ENCODE results near the gene LRFN5.

The LRFN5 gene

GRCh38 chr14:41608681-41609390 is 2.2 kb downstream of the LRFN5 start:
- H3K27ac Mint-ChIP-seq, result no peak overlapping the region
- peaks cover 54% of the 10 kb centered on the region for H3K4me1 Mint-ChIP-seq (ENCODE audit: low read depth)
- H3K36me3 Mint-ChIP-seq (ENCODE audit: low read depth), result no peaks in the 10 kb centered on the region
- H3K4me3 Mint-ChIP-seq, result no peak overlapping the region
- peaks cover 79% of the 10 kb centered on the region for H3K27me3 Mint-ChIP-seq
- H3K9me3 Mint-ChIP-seq, result no peaks in the 10 kb centered on the region

DNA sequence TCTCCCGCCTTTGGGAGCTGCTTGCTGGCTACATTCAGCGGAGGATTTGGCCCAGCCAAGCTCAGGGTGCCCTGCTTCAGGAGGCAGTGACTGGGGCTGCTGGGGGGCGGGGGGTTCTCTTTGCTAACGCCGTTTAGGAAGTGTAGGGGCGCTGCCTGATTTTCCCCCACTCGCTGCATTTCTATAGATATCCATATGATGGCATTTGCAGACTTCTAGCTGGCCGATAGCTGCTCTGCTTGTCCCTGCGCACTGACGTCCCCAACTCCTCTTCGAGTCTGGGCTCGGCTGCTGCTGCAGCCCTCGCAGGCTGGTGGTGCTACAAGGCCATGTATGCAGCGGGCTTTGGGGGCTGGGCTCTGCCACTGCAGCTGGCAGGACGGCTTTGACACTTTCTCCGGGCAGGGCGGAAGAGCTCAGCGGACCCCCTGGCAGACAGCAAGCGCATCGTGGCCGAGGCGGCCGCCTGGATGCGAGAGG is 3.1 kb downstream of the LRFN5 start:
- no peak overlapping the region for H3K4me3 Mint-ChIP-seq
- peaks cover 75% of the 10 kb centered on the region for H3K27me3 Mint-ChIP-seq
- no peaks in the 10 kb centered on the region for H3K36me3 Mint-ChIP-seq (ENCODE audit: low read depth)
- no peak overlapping the region for H3K27ac Mint-ChIP-seq
- H3K9me3 Mint-ChIP-seq, result no peaks in the 10 kb centered on the region
- H3K4me1 Mint-ChIP-seq (ENCODE audit: low read depth), result peaks cover 47% of the 10 kb centered on the region

GRCh38 chr14:41615011-41615595 is 8.4 kb downstream of the LRFN5 start:
- Mint-ChIP-seq H3K4me3 (no peak overlapping the region), H3K27ac (no peak overlapping the region), H3K36me3 (ENCODE audit: low read depth) (no peaks in the 10 kb centered on the region), H3K9me3 (no peaks in the 10 kb centered on the region), H3K4me1 (ENCODE audit: low read depth) (peaks cover 4% of the 10 kb centered on the region), H3K27me3 (peaks cover 31% of the 10 kb centered on the region)

GRCh38 chr14:41623736-41624135 is 17.1 kb downstream of the LRFN5 start:
- H3K4me1 Mint-ChIP-seq (ENCODE audit: low read depth), result no peaks in the 10 kb centered on the region
- H3K27ac Mint-ChIP-seq, result no peak overlapping the region
- no peak overlapping the region for H3K4me3 Mint-ChIP-seq
- H3K27me3 Mint-ChIP-seq, result peaks cover 3% of the 10 kb centered on the region
- H3K9me3 Mint-ChIP-seq, result no peaks in the 10 kb centered on the region
- H3K36me3 Mint-ChIP-seq (ENCODE audit: low read depth), result no peaks in the 10 kb centered on the region

GRCh38 chr14:41629876-41630275 is 23.2 kb downstream of the LRFN5 start:
- Mint-ChIP-seq H3K9me3 (no peaks in the 10 kb centered on the region), H3K36me3 (ENCODE audit: low read depth) (no peaks in the 10 kb centered on the region), H3K27ac (no peak overlapping the region), H3K4me1 (ENCODE audit: low read depth) (no peaks in the 10 kb centered on the region), H3K4me3 (no peak overlapping the region), H3K27me3 (peaks cover 8% of the 10 kb centered on the region)

GRCh38 chr14:41634286-41634685 is 27.6 kb downstream of the LRFN5 start:
- Mint-ChIP-seq H3K36me3 (ENCODE audit: low read depth) (no peaks in the 10 kb centered on the region), H3K4me3 (no peak overlapping the region), H3K4me1 (ENCODE audit: low read depth) (no peaks in the 10 kb centered on the region), H3K9me3 (no peaks in the 10 kb centered on the region), H3K27ac (no peak overlapping the region), H3K27me3 (peaks cover 4% of the 10 kb centered on the region)

DNA sequence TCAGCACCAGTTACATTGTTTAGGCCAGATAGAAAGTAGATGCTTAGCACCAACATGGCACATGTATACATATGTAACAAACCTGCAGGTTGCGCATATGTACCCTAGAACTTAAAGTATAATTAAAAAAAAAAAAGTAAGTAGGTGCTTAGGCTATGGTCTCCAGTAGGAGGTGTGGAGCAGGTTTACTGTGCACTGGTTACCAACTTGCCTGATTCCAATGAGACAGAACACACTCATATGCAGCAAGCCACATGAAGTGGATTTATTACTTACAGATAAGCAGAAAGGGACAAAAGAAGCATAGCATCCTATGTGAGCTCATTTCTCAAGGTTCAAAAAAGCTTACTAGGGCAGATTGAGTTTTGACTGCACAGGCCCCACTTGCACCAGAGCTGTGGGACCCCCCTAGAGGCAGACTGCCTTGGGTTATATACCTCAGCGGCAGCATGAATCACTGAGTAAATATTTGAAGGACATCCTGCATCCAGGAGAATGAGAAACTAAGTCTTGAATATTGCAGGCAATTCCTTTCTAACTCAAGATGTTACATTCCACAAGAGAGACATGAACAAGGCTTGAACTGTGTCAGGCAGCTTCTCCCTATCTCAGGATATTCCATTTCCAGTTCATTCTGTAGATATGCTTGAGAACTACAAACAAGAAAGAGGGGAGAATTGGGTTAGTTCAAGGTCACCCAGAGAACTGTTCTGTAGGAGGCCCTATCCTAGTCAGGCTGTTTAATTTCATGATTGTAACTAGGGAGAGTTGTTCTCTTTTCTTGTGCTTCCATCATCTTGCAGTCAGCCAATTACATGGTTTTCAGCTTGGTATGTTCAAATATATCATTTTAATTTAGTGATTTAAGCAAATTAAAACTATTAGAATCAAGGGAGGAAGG is 30.1 kb downstream of the LRFN5 start:
- Mint-ChIP-seq H3K27me3 (no peaks in the 10 kb centered on the region), H3K4me3 (no peak overlapping the region), H3K9me3 (no peaks in the 10 kb centered on the region), H3K4me1 (ENCODE audit: low read depth) (no peaks in the 10 kb centered on the region), H3K36me3 (ENCODE audit: low read depth) (no peaks in the 10 kb centered on the region), H3K27ac (no peak overlapping the region)

GRCh38 chr14:41641690-41642089 is 35.0 kb downstream of the LRFN5 start:
- Mint-ChIP-seq H3K9me3 (no peaks in the 10 kb centered on the region), H3K4me1 (ENCODE audit: low read depth) (no peaks in the 10 kb centered on the region), H3K4me3 (no peak overlapping the region), H3K36me3 (ENCODE audit: low read depth) (no peaks in the 10 kb centered on the region), H3K27me3 (no peaks in the 10 kb centered on the region), H3K27ac (no peak overlapping the region)

GRCh38 chr14:41642367-41642766 is 35.7 kb downstream of the LRFN5 start:
- no peaks in the 10 kb centered on the region for H3K36me3 Mint-ChIP-seq (ENCODE audit: low read depth)
- H3K27ac Mint-ChIP-seq, result no peak overlapping the region
- no peaks in the 10 kb centered on the region for H3K9me3 Mint-ChIP-seq
- H3K27me3 Mint-ChIP-seq, result no peaks in the 10 kb centered on the region
- H3K4me3 Mint-ChIP-seq, result no peak overlapping the region
- H3K4me1 Mint-ChIP-seq (ENCODE audit: low read depth), result no peaks in the 10 kb centered on the region

DNA sequence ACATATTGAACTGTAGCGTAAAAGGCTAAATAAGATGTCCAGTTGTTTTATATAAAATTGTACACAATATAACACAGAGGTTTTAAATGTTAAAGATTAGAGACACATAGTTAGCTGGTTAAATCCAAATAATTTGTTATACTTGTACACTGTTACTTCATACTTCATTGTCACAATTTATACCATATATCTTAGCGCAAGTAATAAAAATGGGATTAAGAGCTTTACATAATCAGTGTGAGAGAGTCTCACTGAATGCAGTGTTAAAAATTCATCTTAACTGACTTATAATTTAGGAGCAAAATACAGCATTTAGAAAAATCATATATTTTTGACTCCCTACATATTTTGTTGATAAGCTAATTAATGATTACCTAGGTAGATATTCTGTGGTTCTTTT is 36.1 kb downstream of the LRFN5 start:
- Mint-ChIP-seq H3K9me3 (no peaks in the 10 kb centered on the region), H3K27ac (no peak overlapping the region), H3K27me3 (no peaks in the 10 kb centered on the region), H3K36me3 (ENCODE audit: low read depth) (no peaks in the 10 kb centered on the region), H3K4me3 (no peak overlapping the region), H3K4me1 (ENCODE audit: low read depth) (no peaks in the 10 kb centered on the region)

DNA sequence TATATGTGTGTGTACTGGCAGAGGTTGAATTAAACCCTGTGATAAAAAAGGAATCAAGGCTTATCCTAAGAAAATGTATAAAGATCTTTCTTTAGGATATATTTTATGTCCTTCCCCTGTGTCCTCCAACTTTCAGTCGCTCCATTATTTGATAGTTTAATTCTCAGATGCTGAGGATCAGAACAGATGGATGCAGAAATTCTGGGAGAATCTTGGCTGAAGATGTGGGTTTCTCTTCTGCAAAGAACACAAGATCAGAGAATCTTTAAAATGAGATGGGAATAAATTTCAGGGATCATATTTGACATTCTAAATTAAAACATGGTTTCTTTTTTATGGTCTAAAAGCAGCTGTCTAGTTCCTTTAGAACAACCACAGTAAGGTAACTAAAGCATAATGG is 37.9 kb downstream of the LRFN5 start:
- H3K4me1 Mint-ChIP-seq (ENCODE audit: low read depth), result no peaks in the 10 kb centered on the region
- no peak overlapping the region for H3K27ac Mint-ChIP-seq
- no peaks in the 10 kb centered on the region for H3K9me3 Mint-ChIP-seq
- H3K4me3 Mint-ChIP-seq, result no peak overlapping the region
- H3K27me3 Mint-ChIP-seq, result no peaks in the 10 kb centered on the region
- no peaks in the 10 kb centered on the region for H3K36me3 Mint-ChIP-seq (ENCODE audit: low read depth)

GRCh38 chr14:41650802-41651201 is 44.1 kb downstream of the LRFN5 start:
- H3K36me3 Mint-ChIP-seq (ENCODE audit: low read depth), result no peaks in the 10 kb centered on the region
- H3K27ac Mint-ChIP-seq, result no peak overlapping the region
- no peaks in the 10 kb centered on the region for H3K4me1 Mint-ChIP-seq (ENCODE audit: low read depth)
- no peaks in the 10 kb centered on the region for H3K27me3 Mint-ChIP-seq
- H3K4me3 Mint-ChIP-seq, result no peak overlapping the region
- H3K9me3 Mint-ChIP-seq, result no peaks in the 10 kb centered on the region

DNA sequence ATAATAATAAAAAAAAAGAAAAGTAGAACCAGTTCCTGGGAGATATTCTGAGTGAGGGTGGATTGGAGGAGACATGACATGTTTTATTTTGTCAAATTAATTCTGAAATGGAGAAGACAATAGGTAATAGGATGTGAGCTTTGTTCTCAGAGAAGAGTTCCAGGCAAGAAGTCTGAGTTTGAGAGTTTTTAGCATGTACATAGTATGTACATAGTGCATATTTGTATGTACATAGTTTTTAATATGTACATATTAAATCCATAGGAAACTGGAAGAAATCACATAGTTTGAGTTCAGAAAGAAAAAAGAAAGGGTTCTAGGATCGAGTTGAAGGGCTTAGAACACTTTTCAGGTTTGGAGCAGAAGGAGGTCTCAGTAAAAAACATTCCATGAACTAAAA is 47.5 kb downstream of the LRFN5 start:
- Mint-ChIP-seq H3K4me3 (no peak overlapping the region), H3K27me3 (peaks cover 2% of the 10 kb centered on the region), H3K9me3 (no peaks in the 10 kb centered on the region), H3K36me3 (ENCODE audit: low read depth) (no peaks in the 10 kb centered on the region), H3K27ac (no peak overlapping the region), H3K4me1 (ENCODE audit: low read depth) (no peaks in the 10 kb centered on the region)

DNA sequence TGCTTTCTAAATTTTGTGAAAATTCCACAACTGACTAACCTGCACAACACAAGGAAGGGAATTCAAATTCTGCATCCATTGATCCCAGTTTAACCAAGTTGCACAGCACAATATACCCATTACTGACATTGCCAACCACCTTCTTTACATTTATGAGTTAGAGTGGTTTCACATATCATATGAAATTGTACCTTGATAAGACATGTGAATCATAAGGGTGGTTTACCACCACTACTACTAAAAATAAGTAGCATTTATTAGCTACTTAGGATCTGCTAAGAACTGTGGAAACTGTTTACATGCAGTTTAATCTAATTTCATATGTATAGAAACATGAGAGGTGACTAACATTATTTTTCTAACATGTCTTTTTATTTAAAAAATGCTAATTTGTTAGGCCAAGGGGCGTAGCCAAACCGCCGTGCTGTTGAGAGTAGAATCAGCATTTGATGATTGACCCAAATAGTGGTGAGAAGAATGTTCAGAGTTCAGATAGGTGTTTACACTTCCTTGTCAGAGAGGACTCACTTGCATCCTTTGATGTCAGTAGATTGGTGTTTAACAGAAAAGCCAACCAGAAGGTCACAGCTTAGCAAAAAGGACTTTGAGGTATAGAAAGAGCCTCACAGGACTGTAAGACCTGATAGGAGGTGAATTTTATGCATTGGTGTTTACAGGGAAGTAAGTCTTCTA is 56.2 kb downstream of the LRFN5 start:
- Mint-ChIP-seq H3K9me3 (no peaks in the 10 kb centered on the region), H3K4me3 (no peak overlapping the region), H3K27ac (no peak overlapping the region), H3K27me3 (peaks cover 4% of the 10 kb centered on the region), H3K36me3 (ENCODE audit: low read depth) (no peaks in the 10 kb centered on the region), H3K4me1 (ENCODE audit: low read depth) (no peaks in the 10 kb centered on the region)

GRCh38 chr14:41663473-41663850 is 56.8 kb downstream of the LRFN5 start:
- no peak overlapping the region for H3K4me3 Mint-ChIP-seq
- H3K4me1 Mint-ChIP-seq (ENCODE audit: low read depth), result no peaks in the 10 kb centered on the region
- H3K36me3 Mint-ChIP-seq (ENCODE audit: low read depth), result no peaks in the 10 kb centered on the region
- peaks cover 4% of the 10 kb centered on the region for H3K27me3 Mint-ChIP-seq
- no peak overlapping the region for H3K27ac Mint-ChIP-seq
- H3K9me3 Mint-ChIP-seq, result no peaks in the 10 kb centered on the region
